ENCODE measurements around the gene HPSE2. TPM values are rescaled to one million over a fixed set of nuclear protein-coding genes. Genes with fewer than 3 reads are reported as not detected.

The HPSE2 gene
- total and polyA plus RNA-seq, 2 of the 13 experiments (the other 11 are each of a cell fraction or from before 2014, with no cell fraction given), result 0.01 TPM; not detected in 1

DNA sequence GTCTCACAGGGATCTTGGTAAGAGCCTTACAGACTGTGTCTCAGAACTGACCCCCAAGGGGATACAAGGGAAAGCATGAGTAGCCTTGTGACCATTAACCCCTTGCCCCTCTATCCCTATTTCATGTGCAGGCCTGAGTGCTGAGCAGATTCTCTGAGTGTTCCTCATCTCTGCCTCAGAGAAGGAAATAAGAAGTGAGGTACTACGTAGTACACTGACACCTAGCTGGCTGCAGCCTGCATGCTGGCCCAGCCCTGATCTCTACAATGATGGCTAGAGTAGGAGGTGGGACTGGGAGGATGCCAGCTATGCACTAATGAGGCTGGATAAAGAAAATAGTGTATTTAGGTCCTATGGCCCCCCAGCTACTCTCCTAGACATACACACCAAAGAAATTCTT, 614.0 kb downstream of the HPSE2 start:
- TF ChIP-seq TMF1 (CRISPR knock-in tag; IDR thresholded peaks at IDR 0.05; ENCODE audit: low read depth), result no peak
- TF ChIP-seq ZNF160 (CRISPR knock-in tag; IDR thresholded peaks at IDR 0.05), result no peak
- TF ChIP-seq ONECUT2 (CRISPR knock-in tag; IDR thresholded peaks at IDR 0.05), result no peak
- TF ChIP-seq MZF1 (CRISPR knock-in tag; IDR thresholded peaks at IDR 0.05; ENCODE audit: borderline replicate concordance), result no peak
- no peak for TF ChIP-seq ZFAT (CRISPR knock-in tag; conservative IDR thresholded peaks at IDR 0.05)
- TF ChIP-seq RNF2 (conservative IDR thresholded peaks at IDR 0.05; ENCODE audit: low read depth), result no peak
- Histone ChIP-seq H3K4me2 (ENCODE audit: low read depth, low read length) (no peak overlapping the region), H3K79me2 (ENCODE audit: insufficient read depth, low read length) (no peaks in the 10 kb centered on the region), H3K36me3 (replicated peaks in 1 of 2; ENCODE audit: control insufficient read depth in 1 of 2, insufficient read depth in 2 of 2, low read length in 2 of 2) (no peaks in the 10 kb centered on the region), H2AFZ (ENCODE audit: low read length) (no peak overlapping the region), H3K9me3 (ENCODE audit: low read length) (no peaks in the 10 kb centered on the region), H3K9ac (ENCODE audit: insufficient read depth, low read depth, low read length) (no peak overlapping the region), H3K4me3 (replicated peaks in 1 of 3; ENCODE audit: insufficient read depth in 1 of 3, low read depth in 2 of 3, low read length in 3 of 3) (no peak overlapping the region), H4K20me1 (ENCODE audit: insufficient read depth, low read length) (no peaks in the 10 kb centered on the region), H3K27ac (ENCODE audit: extremely low read length, insufficient read depth, low read length) (no peak overlapping the region), H3K4me1 (ENCODE audit: insufficient read depth, low read length) (no peaks in the 10 kb centered on the region), H3K27me3 (ENCODE audit: control insufficient read depth in 1 of 2, insufficient read depth in 2 of 2, low read length in 2 of 2) (no peaks in the 10 kb centered on the region; a peak in 1 of 5 replicates)
- no TSS peak for BruUV-seq (replicated peaks)
- CTCF ChIA-PET (ENCODE audit: low intra/inter-chr PET ratio, low total read pairs), result no interaction called here
- in situ Hi-C loops (cut with HindIII; ENCODE audit: extremely low pct_ligation_motif_present, low pct_unique_long_range_greater_than_20kb) (no loop called here), intact Hi-C loops (cut with micrococcal nuclease; ENCODE audit: unreplicated experiment) (no loop called here)
- ATAC-seq (no peak), DNase-seq (ENCODE audit: low spot score) (no peak), FAIRE-seq (no peak)
- WGBS (ENCODE audit: low lambda C conversion rate), result 0% methylated on average over 1 of the region's 1 CpG
- POLR2A ChIA-PET, result no interaction called here

DNA sequence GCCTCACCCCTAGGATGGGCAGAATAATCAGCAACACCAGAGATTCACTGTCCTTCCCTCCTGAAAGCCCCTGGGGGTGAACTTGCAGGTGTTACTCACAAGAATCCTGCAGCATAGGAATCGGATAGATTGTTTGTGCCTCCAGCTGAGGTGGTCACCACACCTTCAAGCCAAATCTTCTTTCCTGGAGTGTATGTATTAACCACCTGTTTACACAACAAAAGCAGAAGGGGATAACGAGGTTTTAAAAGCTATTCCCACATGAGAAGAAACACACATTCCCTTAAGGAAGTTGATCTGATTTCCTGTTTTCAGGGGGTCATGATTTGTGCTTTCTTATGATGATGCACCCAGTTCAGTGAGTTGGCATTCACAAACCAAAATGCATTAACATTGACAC, 615.1 kb downstream of the HPSE2 start:
- WGBS (ENCODE audit: low lambda C conversion rate), result 0% methylated on average over 2 of the region's 2 CpGs
- H3K9ac ChIP-seq (ENCODE audit: insufficient read depth, low read depth, low read length), result no peak overlapping the region
- POLR2A ChIA-PET, result no interaction called here
- TF ChIP-seq ZNF230 (CRISPR knock-in tag; IDR thresholded peaks at IDR 0.05), result no peak
- TF ChIP-seq, protein P1, sequence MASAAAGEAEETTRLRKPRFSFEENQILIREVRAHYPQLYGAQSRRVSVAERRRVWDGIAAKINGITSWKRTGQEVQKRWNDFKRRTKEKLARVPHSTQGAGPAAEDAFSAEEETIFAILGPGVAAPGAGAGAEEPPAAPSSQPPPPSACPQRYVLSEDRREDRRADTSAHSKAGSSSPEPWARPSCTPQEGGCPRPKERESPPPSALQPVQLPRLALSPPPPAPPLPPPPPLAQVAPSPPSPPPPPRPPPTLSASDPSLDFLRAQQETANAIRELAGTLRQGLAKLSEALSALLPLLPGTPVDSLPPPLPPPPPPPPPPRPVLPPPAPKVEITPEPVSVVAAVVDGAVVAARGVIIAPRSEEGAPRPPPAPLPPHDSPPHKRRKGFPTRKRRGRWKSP (CRISPR knock-in tag; IDR thresholded peaks at IDR 0.05), result no peak
- TF ChIP-seq SMARCE1 (IDR thresholded peaks at IDR 0.05; ENCODE audit: borderline replicate concordance), result no peak
- TF ChIP-seq, protein P2, sequence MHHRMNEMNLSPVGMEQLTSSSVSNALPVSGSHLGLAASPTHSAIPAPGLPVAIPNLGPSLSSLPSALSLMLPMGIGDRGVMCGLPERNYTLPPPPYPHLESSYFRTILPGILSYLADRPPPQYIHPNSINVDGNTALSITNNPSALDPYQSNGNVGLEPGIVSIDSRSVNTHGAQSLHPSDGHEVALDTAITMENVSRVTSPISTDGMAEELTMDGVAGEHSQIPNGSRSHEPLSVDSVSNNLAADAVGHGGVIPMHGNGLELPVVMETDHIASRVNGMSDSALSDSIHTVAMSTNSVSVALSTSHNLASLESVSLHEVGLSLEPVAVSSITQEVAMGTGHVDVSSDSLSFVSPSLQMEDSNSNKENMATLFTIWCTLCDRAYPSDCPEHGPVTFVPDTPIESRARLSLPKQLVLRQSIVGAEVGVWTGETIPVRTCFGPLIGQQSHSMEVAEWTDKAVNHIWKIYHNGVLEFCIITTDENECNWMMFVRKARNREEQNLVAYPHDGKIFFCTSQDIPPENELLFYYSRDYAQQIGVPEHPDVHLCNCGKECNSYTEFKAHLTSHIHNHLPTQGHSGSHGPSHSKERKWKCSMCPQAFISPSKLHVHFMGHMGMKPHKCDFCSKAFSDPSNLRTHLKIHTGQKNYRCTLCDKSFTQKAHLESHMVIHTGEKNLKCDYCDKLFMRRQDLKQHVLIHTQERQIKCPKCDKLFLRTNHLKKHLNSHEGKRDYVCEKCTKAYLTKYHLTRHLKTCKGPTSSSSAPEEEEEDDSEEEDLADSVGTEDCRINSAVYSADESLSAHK (CRISPR knock-in tag; IDR thresholded peaks at IDR 0.05; ENCODE audit: borderline replicate concordance), result no peak
- no peak for TF ChIP-seq GLI4 (CRISPR knock-in tag; IDR thresholded peaks at IDR 0.05; ENCODE audit: borderline replicate concordance)
- no peak for TF ChIP-seq KAT2B (IDR thresholded peaks at IDR 0.05; ENCODE audit: borderline replicate concordance, low read depth, low read length)

More for the DNA sequence above, 615.1 kb downstream of the HPSE2 start:
- Histone ChIP-seq H3K9me3 (ENCODE audit: low read length) (no peaks in the 10 kb centered on the region), H3K36me3 (replicated peaks in 1 of 2; ENCODE audit: control insufficient read depth in 1 of 2, insufficient read depth in 2 of 2, low read length in 2 of 2) (no peaks in the 10 kb centered on the region), H3K4me2 (ENCODE audit: low read depth, low read length) (no peak overlapping the region), H3K4me1 (ENCODE audit: insufficient read depth, low read length) (no peaks in the 10 kb centered on the region), H3K4me3 (replicated peaks in 1 of 3; ENCODE audit: insufficient read depth in 1 of 3, low read depth in 2 of 3, low read length in 3 of 3) (no peak overlapping the region), H3K27ac (ENCODE audit: extremely low read length, insufficient read depth, low read length) (no peak overlapping the region), H2AFZ (ENCODE audit: low read length) (no peak overlapping the region), H4K20me1 (ENCODE audit: insufficient read depth, low read length) (no peaks in the 10 kb centered on the region), H3K79me2 (ENCODE audit: insufficient read depth, low read length) (no peaks in the 10 kb centered on the region), H3K27me3 (ENCODE audit: control insufficient read depth in 1 of 2, insufficient read depth in 2 of 2, low read length in 2 of 2) (no peaks in the 10 kb centered on the region; a peak in 1 of 5 replicates)
- no TSS peak for BruUV-seq (replicated peaks)
- intact Hi-C loops (cut with micrococcal nuclease; ENCODE audit: unreplicated experiment), result no loop called here
- DNase-seq (ENCODE audit: low spot score), result no peak
- CTCF ChIA-PET (ENCODE audit: low intra/inter-chr PET ratio, low total read pairs), result no interaction called here
- in situ Hi-C loops (cut with HindIII; ENCODE audit: extremely low pct_ligation_motif_present, low pct_unique_long_range_greater_than_20kb), result no loop called here
- no peak for FAIRE-seq
- no peak for ATAC-seq
